ENCODE results near the gene ARHGEF1. TPM values are rescaled to one million over a fixed set of nuclear protein-coding genes. Genes with fewer than 3 reads are reported as not detected.

ARHGEF1 gene
- total and polyA plus RNA-seq, 2 donors (not counting 1 experiment from before 2014, with no cell fraction given): 21.6 to 23.9 TPM

GRCh38 chr19:41915776-41916414 is 32.9 kb downstream of the ARHGEF1 start:
- Histone ChIP-seq H2AFZ (ENCODE audit: low read length) (no peak overlapping the region), H3K27ac (ENCODE audit: insufficient read depth, low read length) (no peak overlapping the region), H3K27me3 (ENCODE audit: control insufficient read depth, insufficient read depth, low read length) (peaks cover 58% of the 10 kb centered on the region), H4K20me1 (ENCODE audit: control insufficient read depth, extremely low read depth, insufficient read depth, low read length) (no peaks in the 10 kb centered on the region), H3K4me3 (replicated peaks in 1 of 4; ENCODE audit: control extremely low read depth in 1 of 4, insufficient read depth in 1 of 4, low read depth in 3 of 4, low read length in 4 of 4) (no peak overlapping the region), H3K4me1 (ENCODE audit: control insufficient read depth, extremely low read depth, insufficient read depth, low read length) (no peaks in the 10 kb centered on the region), H3K79me2 (ENCODE audit: control insufficient read depth, insufficient read depth, low read length) (no peaks in the 10 kb centered on the region), H3K36me3 (ENCODE audit: control insufficient read depth, insufficient read depth, low read length) (no peaks in the 10 kb centered on the region), H3K9ac (ENCODE audit: insufficient read depth, low read length) (no peak overlapping the region), H3K4me2 (ENCODE audit: extremely low read depth, insufficient read depth, low read length) (no peak overlapping the region), H3K9me3 (ENCODE audit: control insufficient read depth, insufficient read depth, low read depth, low read length) (no peaks in the 10 kb centered on the region)
- TF ChIP-seq EZH2 (IDR thresholded peaks at IDR 0.05; ENCODE audit: low read length, missing control alignments): no peak
- no peak for TF ChIP-seq CTCF (conservative IDR thresholded peaks at IDR 0.05 in 1 of 2, IDR thresholded peaks at IDR 0.05 in 1 of 2; ENCODE audit: low read depth in 1 of 2, low read length in 2 of 2)
- DNase-seq (ENCODE audit: low read depth in 2 of 2): no peak

DNA sequence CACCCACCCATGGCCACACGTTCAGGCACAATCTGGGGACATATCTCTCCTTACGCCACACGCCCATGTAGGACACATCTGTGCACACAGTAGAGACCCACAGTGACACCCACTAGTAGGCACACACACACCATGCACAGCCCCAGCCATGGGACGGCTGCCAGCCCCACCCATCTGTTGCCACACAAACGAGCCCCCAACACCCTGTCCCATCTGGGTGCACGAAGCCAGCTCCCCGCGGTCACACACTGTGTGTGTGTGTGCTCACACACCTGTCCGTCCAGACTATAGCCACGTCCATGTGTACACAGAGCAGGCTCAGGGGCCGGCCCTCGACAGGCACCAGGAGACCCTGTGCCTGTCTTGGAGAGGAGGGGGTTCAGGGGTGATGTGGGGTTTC is 34.7 kb downstream of the ARHGEF1 start:
- Histone ChIP-seq H4K20me1 (ENCODE audit: control insufficient read depth, extremely low read depth, insufficient read depth, low read length) (no peaks in the 10 kb centered on the region), H3K27me3 (ENCODE audit: control insufficient read depth, insufficient read depth, low read length) (peaks cover 54% of the 10 kb centered on the region), H3K4me2 (ENCODE audit: extremely low read depth, insufficient read depth, low read length) (no peak overlapping the region), H3K9me3 (ENCODE audit: control insufficient read depth, insufficient read depth, low read depth, low read length) (no peaks in the 10 kb centered on the region), H3K27ac (ENCODE audit: insufficient read depth, low read length) (no peak overlapping the region), H3K9ac (ENCODE audit: insufficient read depth, low read length) (no peak overlapping the region), H3K4me1 (ENCODE audit: control insufficient read depth, extremely low read depth, insufficient read depth, low read length) (no peaks in the 10 kb centered on the region), H3K79me2 (ENCODE audit: control insufficient read depth, insufficient read depth, low read length) (no peaks in the 10 kb centered on the region), H3K4me3 (replicated peaks in 1 of 4; ENCODE audit: control extremely low read depth in 1 of 4, insufficient read depth in 1 of 4, low read depth in 3 of 4, low read length in 4 of 4) (no peak overlapping the region), H3K36me3 (ENCODE audit: control insufficient read depth, insufficient read depth, low read length) (no peaks in the 10 kb centered on the region), H2AFZ (ENCODE audit: low read length) (no peak overlapping the region)
- no peak for DNase-seq (ENCODE audit: low read depth in 2 of 2)
- no peak for TF ChIP-seq EZH2 (IDR thresholded peaks at IDR 0.05; ENCODE audit: low read length, missing control alignments)
- no peak for TF ChIP-seq CTCF (conservative IDR thresholded peaks at IDR 0.05 in 1 of 2, IDR thresholded peaks at IDR 0.05 in 1 of 2; ENCODE audit: low read depth in 1 of 2, low read length in 2 of 2)

GRCh38 chr19:41918095-41918494 is 35.1 kb downstream of the ARHGEF1 start:
- Histone ChIP-seq H2AFZ (ENCODE audit: low read length) (no peak overlapping the region), H3K36me3 (ENCODE audit: control insufficient read depth, insufficient read depth, low read length) (no peaks in the 10 kb centered on the region), H3K27me3 (ENCODE audit: control insufficient read depth, insufficient read depth, low read length) (peaks cover 58% of the 10 kb centered on the region), H3K4me2 (ENCODE audit: extremely low read depth, insufficient read depth, low read length) (no peak overlapping the region), H3K4me3 (replicated peaks in 1 of 4; ENCODE audit: control extremely low read depth in 1 of 4, insufficient read depth in 1 of 4, low read depth in 3 of 4, low read length in 4 of 4) (no peak overlapping the region), H3K9ac (ENCODE audit: insufficient read depth, low read length) (no peak overlapping the region), H3K27ac (ENCODE audit: insufficient read depth, low read length) (no peak overlapping the region), H3K9me3 (ENCODE audit: control insufficient read depth, insufficient read depth, low read depth, low read length) (no peaks in the 10 kb centered on the region), H4K20me1 (ENCODE audit: control insufficient read depth, extremely low read depth, insufficient read depth, low read length) (no peaks in the 10 kb centered on the region), H3K79me2 (ENCODE audit: control insufficient read depth, insufficient read depth, low read length) (no peaks in the 10 kb centered on the region), H3K4me1 (ENCODE audit: control insufficient read depth, extremely low read depth, insufficient read depth, low read length) (no peaks in the 10 kb centered on the region)
- DNase-seq (ENCODE audit: low read depth in 2 of 2): no peak
- TF ChIP-seq CTCF (conservative IDR thresholded peaks at IDR 0.05 in 1 of 2, IDR thresholded peaks at IDR 0.05 in 1 of 2; ENCODE audit: low read depth in 1 of 2, low read length in 2 of 2) (no peak), EZH2 (IDR thresholded peaks at IDR 0.05; ENCODE audit: low read length, missing control alignments) (no peak)
